WERI-Rb-1 (cell line): Measurements from ENCODE around the gene LHFPL2.

Experiments used
- DNase-seq: peaks from one replicate; pipeline ENCODE4 v3.0.0-alpha.2; 2020
- H3K27ac ChIP-seq: fragments of 250-450 bp; sonication (Bioruptor Pico); 2 replicates; pipeline ENCODE4 v1.5.1; 2020; ENCODE audit warnings: mild to moderate bottlenecking, moderate library complexity
- H3K27me3 ChIP-seq: fragments of 250-450 bp; sonication (Bioruptor Pico); 2 replicates; pipeline ENCODE4 v1.5.1; 2021; ENCODE audit warnings: mild to moderate bottlenecking, low read depth, moderate library complexity; ENCODE audit not compliant: insufficient read depth, severe bottlenecking
- H3K36me3 ChIP-seq: fragments of 250-450 bp; sonication (Bioruptor Pico); 2 replicates; pipeline ENCODE4 v1.5.1; 2020; ENCODE audit warnings: mild to moderate bottlenecking, moderate library complexity
- H3K4me3 ChIP-seq: 2 replicates; pipeline ENCODE4 v1.5.1; 2011; ENCODE audit warnings: low read depth, mild to moderate bottlenecking, control low read depth, low read length
- H3K9me3 ChIP-seq: fragments of 250-450 bp; sonication (Bioruptor Pico); 2 replicates; pipeline ENCODE4 v1.5.1; 2021; ENCODE audit warnings: mild to moderate bottlenecking, moderate library complexity; ENCODE audit not compliant: severe bottlenecking
- TF ChIP-seq, protein P1 (sequence below): IDR thresholded peaks from 2 replicates; pipeline ENCODE4 v1.5.1; 2011; ENCODE audit warnings: low read depth, mild to moderate bottlenecking, control low read depth, inconsistent platforms, low read length

The LHFPL2 gene

GRCh38 chr5:78595458-78595921 lies 53.1 kb downstream of the LHFPL2 start:
- H3K27me3 ChIP-seq: no peaks in the 10 kb centered on the region
- no peak for DNase-seq
- no peak overlapping the region for H3K4me3 ChIP-seq
- no peaks in the 10 kb centered on the region for H3K9me3 ChIP-seq
- H3K27ac ChIP-seq: no peak overlapping the region
- peaks cover 2% of the 10 kb centered on the region; the same call in 1 of the 2 replicates for H3K36me3 ChIP-seq
- TF ChIP-seq, protein P1, sequence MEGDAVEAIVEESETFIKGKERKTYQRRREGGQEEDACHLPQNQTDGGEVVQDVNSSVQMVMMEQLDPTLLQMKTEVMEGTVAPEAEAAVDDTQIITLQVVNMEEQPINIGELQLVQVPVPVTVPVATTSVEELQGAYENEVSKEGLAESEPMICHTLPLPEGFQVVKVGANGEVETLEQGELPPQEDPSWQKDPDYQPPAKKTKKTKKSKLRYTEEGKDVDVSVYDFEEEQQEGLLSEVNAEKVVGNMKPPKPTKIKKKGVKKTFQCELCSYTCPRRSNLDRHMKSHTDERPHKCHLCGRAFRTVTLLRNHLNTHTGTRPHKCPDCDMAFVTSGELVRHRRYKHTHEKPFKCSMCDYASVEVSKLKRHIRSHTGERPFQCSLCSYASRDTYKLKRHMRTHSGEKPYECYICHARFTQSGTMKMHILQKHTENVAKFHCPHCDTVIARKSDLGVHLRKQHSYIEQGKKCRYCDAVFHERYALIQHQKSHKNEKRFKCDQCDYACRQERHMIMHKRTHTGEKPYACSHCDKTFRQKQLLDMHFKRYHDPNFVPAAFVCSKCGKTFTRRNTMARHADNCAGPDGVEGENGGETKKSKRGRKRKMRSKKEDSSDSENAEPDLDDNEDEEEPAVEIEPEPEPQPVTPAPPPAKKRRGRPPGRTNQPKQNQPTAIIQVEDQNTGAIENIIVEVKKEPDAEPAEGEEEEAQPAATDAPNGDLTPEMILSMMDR: no peak

DNA sequence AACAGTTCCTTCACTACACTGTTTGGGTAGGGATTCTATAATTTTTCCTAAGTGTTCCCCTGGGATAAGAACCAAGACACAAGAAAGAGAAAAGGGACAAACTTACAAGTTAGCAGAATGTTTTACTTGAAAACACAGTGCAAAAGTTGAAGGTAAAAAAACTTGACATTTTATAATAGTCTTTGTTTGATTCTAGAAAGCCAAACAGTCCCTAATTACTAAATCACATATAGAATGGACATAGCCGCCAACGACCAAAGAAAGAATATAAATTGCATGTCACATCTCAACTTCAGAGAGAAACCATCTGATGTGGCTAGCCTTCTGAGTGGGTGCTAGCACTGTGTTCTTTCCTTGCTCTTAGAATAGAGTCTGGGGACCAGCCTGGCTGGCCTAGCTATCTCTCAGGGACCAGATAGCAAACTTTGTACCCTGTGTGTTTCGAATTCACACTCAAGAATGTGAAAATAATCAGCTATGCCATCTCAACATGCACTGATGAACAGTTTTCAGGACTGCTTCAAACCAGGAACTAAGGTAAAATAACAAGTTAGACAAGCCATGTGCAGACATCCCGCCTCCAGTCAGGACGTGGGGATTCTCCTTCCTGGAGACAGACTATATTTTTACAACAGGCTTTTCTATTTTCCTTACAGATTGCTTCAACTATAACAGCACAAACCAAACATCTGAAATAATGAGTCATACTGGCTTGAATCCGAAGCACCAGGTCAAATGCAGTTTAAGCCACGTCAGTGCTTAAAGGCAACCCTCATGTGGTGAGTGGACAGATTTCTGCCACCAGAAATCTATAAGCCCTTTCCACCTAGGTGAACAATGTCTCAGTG lies 53.7 kb downstream of the LHFPL2 start:
- Histone ChIP-seq H3K36me3 (peaks cover 2% of the 10 kb centered on the region; the same call in 1 of the 2 replicates), H3K27ac (no peak overlapping the region), H3K9me3 (no peaks in the 10 kb centered on the region), H3K27me3 (no peaks in the 10 kb centered on the region), H3K4me3 (no peak overlapping the region)
- TF ChIP-seq, protein P1: no peak
- DNase-seq: no peak

- no peak for DNase-seq
- Histone ChIP-seq H3K36me3 (peaks cover 2% of the 10 kb centered on the region; the same call in 1 of the 2 replicates), H3K27me3 (no peaks in the 10 kb centered on the region), H3K4me3 (no peak overlapping the region), H3K27ac (no peak overlapping the region), H3K9me3 (no peaks in the 10 kb centered on the region)
- TF ChIP-seq, protein P1: no peak
Observed at GRCh38 chr5:78594021-78594420, 54.6 kb downstream of the LHFPL2 start.

DNA sequence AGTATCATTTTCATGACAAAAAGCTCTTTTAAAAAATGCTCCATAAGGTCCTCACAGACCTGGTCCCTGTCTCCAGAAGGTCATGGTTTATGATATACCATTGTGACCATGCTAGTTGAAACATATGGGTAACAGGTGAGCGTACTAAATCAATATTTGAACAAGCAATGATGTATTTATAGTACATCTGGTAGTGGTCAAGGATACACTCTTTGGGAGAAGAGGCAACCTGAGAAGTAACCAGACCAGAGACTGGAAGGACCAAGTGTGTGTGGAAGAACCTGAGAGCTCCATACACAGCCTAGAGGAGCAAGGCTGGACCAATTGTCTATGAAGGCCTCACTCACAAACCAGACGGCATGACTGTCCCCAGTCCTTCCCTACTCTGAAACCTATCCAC lies 55.1 kb downstream of the LHFPL2 start:
- Histone ChIP-seq H3K36me3 (peaks cover 2% of the 10 kb centered on the region; the same call in 1 of the 2 replicates), H3K27ac (no peak overlapping the region), H3K4me3 (no peak overlapping the region), H3K27me3 (no peaks in the 10 kb centered on the region), H3K9me3 (no peaks in the 10 kb centered on the region)
- TF ChIP-seq, protein P1: no peak
- DNase-seq: no peak

DNA sequence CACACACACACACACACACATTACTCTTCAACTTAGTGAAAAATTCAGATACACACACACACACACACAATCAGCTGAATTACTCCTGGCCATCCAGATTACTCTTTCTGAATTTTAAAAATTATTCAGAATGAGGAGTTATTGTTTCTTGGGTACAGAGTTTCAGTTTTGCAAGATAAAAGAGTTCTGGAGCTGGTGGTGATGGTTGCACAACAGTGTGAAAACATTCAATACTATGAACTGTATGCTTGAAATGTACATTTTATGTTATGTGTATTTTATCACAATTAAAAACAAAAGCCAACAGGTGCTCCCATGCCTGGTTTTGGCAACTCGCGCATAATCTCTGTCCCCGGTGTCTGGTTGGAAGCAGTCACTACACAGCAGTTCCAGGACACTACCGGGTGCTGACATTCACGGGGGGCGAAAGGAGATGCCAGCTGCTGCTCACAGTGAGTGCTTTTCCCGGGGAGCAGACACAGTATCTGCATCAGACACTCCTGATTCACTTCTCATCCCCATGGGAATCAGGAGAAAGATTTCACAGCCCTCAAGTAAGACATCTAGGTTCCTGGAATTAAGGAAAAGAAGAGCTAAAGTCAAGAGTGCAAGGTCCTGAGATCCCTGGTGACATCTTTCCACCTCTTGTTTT lies 55.7 kb downstream of the LHFPL2 start:
- no peaks in the 10 kb centered on the region for H3K27me3 ChIP-seq
- TF ChIP-seq, protein P1: no peak
- no peaks in the 10 kb centered on the region; the same call in 1 of the 2 replicates for H3K36me3 ChIP-seq
- H3K27ac ChIP-seq: no peak overlapping the region
- H3K9me3 ChIP-seq: no peaks in the 10 kb centered on the region
- DNase-seq: no peak
- H3K4me3 ChIP-seq: no peak overlapping the region
